HG03135 (cell line): ENCODE data around the gene RAB14.
"Not testable (repeated sequence)": the region's sequence is repeated elsewhere in the genome, so short reads cannot be mapped to it uniquely, and the experiment has no call there.

Experiments used
- ATAC-seq: cut with Tn5 transposase; IDR thresholded peaks from one replicate; pipeline ENCODE4 v1.9.1; 2021; ENCODE audit warnings: mild to moderate bottlenecking, moderate library complexity; ENCODE audit not compliant: unreplicated experiment

Gene RAB14

GRCh38 chr9:121192959-121193640 lies 8.6 kb downstream of the RAB14 start:
- ATAC-seq, result no peak

- ATAC-seq, result no peak
Measured at GRCh38 chr9:121192518-121192917, 9.2 kb downstream of the RAB14 start.

- no peak for ATAC-seq
Measured at GRCh38 chr9:121191235-121191634, 10.4 kb downstream of the RAB14 start.

GRCh38 chr9:121189660-121190059 lies 12.0 kb downstream of the RAB14 start:
- ATAC-seq, result no peak

- ATAC-seq, result no peak
Measured at GRCh38 chr9:121189006-121189405, 12.7 kb downstream of the RAB14 start.

GRCh38 chr9:121187636-121188305 lies 13.9 kb downstream of the RAB14 start:
- ATAC-seq, result no peak

- ATAC-seq, result no peak
Measured at GRCh38 chr9:121185774-121186403, 15.8 kb downstream of the RAB14 start.

- ATAC-seq, result no peak
Measured at GRCh38 chr9:121185178-121185745, 16.4 kb downstream of the RAB14 start.

- no peak for ATAC-seq
Measured at GRCh38 chr9:121184463-121184862, 17.2 kb downstream of the RAB14 start.

GRCh38 chr9:121183666-121184423 lies 17.8 kb downstream of the RAB14 start:
- ATAC-seq, result no peak

GRCh38 chr9:121182989-121183388 lies 18.7 kb downstream of the RAB14 start:
- ATAC-seq, result no peak

- ATAC-seq, result no peak
Measured at GRCh38 chr9:121182101-121182836, 19.4 kb downstream of the RAB14 start.

- ATAC-seq, result no peak
Measured at GRCh38 chr9:121179930-121180681, 21.6 kb downstream of the RAB14 start.

GRCh38 chr9:121179373-121179721 lies 22.3 kb downstream of the RAB14 start:
- not testable (repeated sequence) for ATAC-seq

GRCh38 chr9:121178676-121179372 lies 22.8 kb downstream of the RAB14 start:
- no peak for ATAC-seq

GRCh38 chr9:121173501-121173900 lies 28.2 kb downstream of the RAB14 start:
- no peak for ATAC-seq

- ATAC-seq, result no peak
Measured at GRCh38 chr9:121172726-121173487, 28.8 kb downstream of the RAB14 start.

- ATAC-seq, result no peak
Measured at GRCh38 chr9:121171236-121171635, 30.4 kb downstream of the RAB14 start.
